ENCODE data around the gene CACNA1E. TPM values are rescaled to one million over a fixed set of nuclear protein-coding genes. Genes with fewer than 3 reads are reported as not detected.

CACNA1E gene
- total and polyA plus RNA-seq, 7 experiments from 2014 or later, result 0.07 TPM; not detected in 6

GRCh38 chr1:181732218-181732990 is 249.1 kb downstream of the CACNA1E start:
- Mint-ChIP-seq H3K4me1 (no peaks in the 10 kb centered on the region), H3K36me3 (no peaks in the 10 kb centered on the region), H3K9me3 (peaks cover 0 to under 1% (median 0%) of the 10 kb centered on the region in 11 donors), H3K4me3 (no peak overlapping the region), H3K27me3 (peaks cover 0 to 36% (median 14%) of the 10 kb centered on the region in 5 donors), H3K27ac (no peak overlapping the region)
- ChIA-PET POLR2A (no interaction called here), CTCF (no interaction called here)
- peak; percentile 12 for ATAC-seq
- H3K4me3 ChIP-seq (ENCODE audit: low read length), result no peak overlapping the region
- H3K4me1 ChIP-seq (ENCODE audit: control insufficient read depth in 2 of 2, insufficient read depth in 2 of 2, low read length in 2 of 2), result no peaks in the 10 kb centered on the region
- no peaks in the 10 kb centered on the region for H3K9me3 ChIP-seq (ENCODE audit: control insufficient read depth in 2 of 3, low read length in 3 of 3)
- DNase-seq, result no peak
- intact Hi-C loops (cut with micrococcal nuclease), result no loop called here
- H3K27me3 ChIP-seq (ENCODE audit: control insufficient read depth in 2 of 2, insufficient read depth in 2 of 2, low read length in 2 of 2), result no peaks in the 10 kb centered on the region
- H3K27ac ChIP-seq (ENCODE audit: low read depth, low read length), result no peak overlapping the region
- no peaks in the 10 kb centered on the region for H3K36me3 ChIP-seq (ENCODE audit: control insufficient read depth in 2 of 3, insufficient read depth in 3 of 3, low read length in 3 of 3)

GRCh38 chr1:181733486-181733885 is 250.2 kb downstream of the CACNA1E start:
- Mint-ChIP-seq H3K36me3 (no peaks in the 10 kb centered on the region), H3K27ac (no peak overlapping the region), H3K4me1 (no peaks in the 10 kb centered on the region), H3K27me3 (peaks cover 0 to 34% (median 14%) of the 10 kb centered on the region in 5 donors), H3K4me3 (no peak overlapping the region), H3K9me3 (no peaks in the 10 kb centered on the region)
- DNase-seq, result no peak
- Histone ChIP-seq H3K4me3 (ENCODE audit: low read length) (no peak overlapping the region), H3K9me3 (ENCODE audit: control insufficient read depth in 2 of 3, low read length in 3 of 3) (no peaks in the 10 kb centered on the region), H3K36me3 (ENCODE audit: control insufficient read depth in 2 of 3, insufficient read depth in 3 of 3, low read length in 3 of 3) (no peaks in the 10 kb centered on the region), H3K27me3 (ENCODE audit: control insufficient read depth in 2 of 2, insufficient read depth in 2 of 2, low read length in 2 of 2) (no peaks in the 10 kb centered on the region), H3K27ac (ENCODE audit: low read depth, low read length) (no peak overlapping the region), H3K4me1 (ENCODE audit: control insufficient read depth in 2 of 2, insufficient read depth in 2 of 2, low read length in 2 of 2) (no peaks in the 10 kb centered on the region)
- POLR2A ChIA-PET, result no interaction called here
- intact Hi-C loops (cut with micrococcal nuclease), result no loop called here
- CTCF ChIA-PET, result no interaction called here
- ATAC-seq, result no peak

GRCh38 chr1:181737056-181737455 is 253.7 kb downstream of the CACNA1E start:
- POLR2A ChIA-PET, result no interaction called here
- Mint-ChIP-seq H3K36me3 (no peaks in the 10 kb centered on the region), H3K27me3 (peaks cover 0 to 34% (median 12%) of the 10 kb centered on the region in 5 donors), H3K4me3 (no peak overlapping the region), H3K4me1 (no peaks in the 10 kb centered on the region), H3K27ac (no peak overlapping the region), H3K9me3 (no peaks in the 10 kb centered on the region)
- no peaks in the 10 kb centered on the region for H3K27me3 ChIP-seq (ENCODE audit: control insufficient read depth in 2 of 2, insufficient read depth in 2 of 2, low read length in 2 of 2)
- CTCF ChIA-PET, result no interaction called here
- intact Hi-C loops (cut with micrococcal nuclease), result no loop called here
- no peak overlapping the region for H3K27ac ChIP-seq (ENCODE audit: low read depth, low read length)
- no peaks in the 10 kb centered on the region for H3K9me3 ChIP-seq (ENCODE audit: control insufficient read depth in 2 of 3, low read length in 3 of 3)
- H3K36me3 ChIP-seq (ENCODE audit: control insufficient read depth in 2 of 3, insufficient read depth in 3 of 3, low read length in 3 of 3), result no peaks in the 10 kb centered on the region
- ATAC-seq (no peak), DNase-seq (no peak)
- H3K4me3 ChIP-seq (ENCODE audit: low read length), result no peak overlapping the region
- H3K4me1 ChIP-seq (ENCODE audit: control insufficient read depth in 2 of 2, insufficient read depth in 2 of 2, low read length in 2 of 2), result no peaks in the 10 kb centered on the region

- H3K36me3 Mint-ChIP-seq, result no peaks in the 10 kb centered on the region
- no peaks in the 10 kb centered on the region for H3K9me3 ChIP-seq (ENCODE audit: control insufficient read depth in 2 of 3, low read length in 3 of 3)
- no peaks in the 10 kb centered on the region for H3K4me1 Mint-ChIP-seq
- no peak overlapping the region for H3K4me3 Mint-ChIP-seq
- no peaks in the 10 kb centered on the region for H3K36me3 ChIP-seq (ENCODE audit: control insufficient read depth in 2 of 3, insufficient read depth in 3 of 3, low read length in 3 of 3)
- H3K27me3 Mint-ChIP-seq, result peaks cover 0 to 37% (median 12%) of the 10 kb centered on the region in 5 donors
- H3K27ac ChIP-seq (ENCODE audit: low read depth, low read length), result no peak overlapping the region
- DNase-seq (no peak), ATAC-seq (no peak)
- no peaks in the 10 kb centered on the region for H3K9me3 Mint-ChIP-seq
- intact Hi-C loops (cut with micrococcal nuclease), result no loop called here
- ChIA-PET CTCF (no interaction called here), POLR2A (no interaction called here)
- no peak overlapping the region for H3K27ac Mint-ChIP-seq
- H3K4me3 ChIP-seq (ENCODE audit: low read length), result no peak overlapping the region
- H3K4me1 ChIP-seq (ENCODE audit: control insufficient read depth in 2 of 2, insufficient read depth in 2 of 2, low read length in 2 of 2), result no peaks in the 10 kb centered on the region
- no peaks in the 10 kb centered on the region for H3K27me3 ChIP-seq (ENCODE audit: control insufficient read depth in 2 of 2, insufficient read depth in 2 of 2, low read length in 2 of 2)
Measured at GRCh38 chr1:181739214-181739613, 255.9 kb downstream of the CACNA1E start.

GRCh38 chr1:181742426-181742825 is 259.1 kb downstream of the CACNA1E start:
- Mint-ChIP-seq H3K36me3 (no peaks in the 10 kb centered on the region), H3K4me1 (no peaks in the 10 kb centered on the region), H3K27ac (no peak overlapping the region), H3K9me3 (no peaks in the 10 kb centered on the region), H3K27me3 (peaks cover 0 to 18% (median 3%) of the 10 kb centered on the region in 5 donors), H3K4me3 (no peak overlapping the region)
- H3K36me3 ChIP-seq (ENCODE audit: control insufficient read depth in 2 of 3, insufficient read depth in 3 of 3, low read length in 3 of 3), result no peaks in the 10 kb centered on the region
- intact Hi-C loops (cut with micrococcal nuclease), result no loop called here
- ATAC-seq (no peak), DNase-seq (no peak)
- H3K27me3 ChIP-seq (ENCODE audit: control insufficient read depth in 2 of 2, insufficient read depth in 2 of 2, low read length in 2 of 2), result no peaks in the 10 kb centered on the region
- H3K27ac ChIP-seq (ENCODE audit: low read depth, low read length), result no peak overlapping the region
- H3K9me3 ChIP-seq (ENCODE audit: control insufficient read depth in 2 of 3, low read length in 3 of 3), result no peaks in the 10 kb centered on the region
- no peak overlapping the region for H3K4me3 ChIP-seq (ENCODE audit: low read length)
- ChIA-PET CTCF (no interaction called here), POLR2A (no interaction called here)
- no peaks in the 10 kb centered on the region for H3K4me1 ChIP-seq (ENCODE audit: control insufficient read depth in 2 of 2, insufficient read depth in 2 of 2, low read length in 2 of 2)

- Mint-ChIP-seq H3K4me1 (no peaks in the 10 kb centered on the region), H3K27ac (no peak overlapping the region), H3K36me3 (no peaks in the 10 kb centered on the region), H3K9me3 (no peaks in the 10 kb centered on the region), H3K27me3 (peaks cover 0 to 18% (median 3%) of the 10 kb centered on the region in 5 donors), H3K4me3 (no peak overlapping the region)
- ChIA-PET POLR2A (no interaction called here), CTCF (interaction anchor here (0.6 kb wide), 1 partner anchor 14 kb away, joined by 3 read pairs; no protein-coding TSS in a partner anchor)
- DNase-seq, result no peak
- H3K27me3 ChIP-seq (ENCODE audit: control insufficient read depth in 2 of 2, insufficient read depth in 2 of 2, low read length in 2 of 2), result no peaks in the 10 kb centered on the region
- intact Hi-C loops (cut with micrococcal nuclease), result no loop called here
- no peak for ATAC-seq
- no peak overlapping the region for H3K27ac ChIP-seq (ENCODE audit: low read depth, low read length)
- no peak overlapping the region for H3K4me3 ChIP-seq (ENCODE audit: low read length)
- no peaks in the 10 kb centered on the region for H3K36me3 ChIP-seq (ENCODE audit: control insufficient read depth in 2 of 3, insufficient read depth in 3 of 3, low read length in 3 of 3)
- H3K9me3 ChIP-seq (ENCODE audit: control insufficient read depth in 2 of 3, low read length in 3 of 3), result no peaks in the 10 kb centered on the region
- no peaks in the 10 kb centered on the region for H3K4me1 ChIP-seq (ENCODE audit: control insufficient read depth in 2 of 2, insufficient read depth in 2 of 2, low read length in 2 of 2)
Measured at GRCh38 chr1:181743878-181744312, 260.6 kb downstream of the CACNA1E start.

GRCh38 chr1:181746224-181746623 is 262.9 kb downstream of the CACNA1E start:
- H3K9me3 Mint-ChIP-seq, result no peaks in the 10 kb centered on the region
- intact Hi-C loops (cut with micrococcal nuclease), result no loop called here
- no peak overlapping the region for H3K4me3 Mint-ChIP-seq
- no peaks in the 10 kb centered on the region for H3K36me3 ChIP-seq (ENCODE audit: control insufficient read depth in 2 of 3, insufficient read depth in 3 of 3, low read length in 3 of 3)
- no peaks in the 10 kb centered on the region for H3K4me1 Mint-ChIP-seq
- no peak overlapping the region for H3K27ac Mint-ChIP-seq
- POLR2A ChIA-PET, result no interaction called here
- H3K27ac ChIP-seq (ENCODE audit: low read depth, low read length), result no peak overlapping the region
- CTCF ChIA-PET, result no interaction called here
- DNase-seq (no peak), ATAC-seq (no peak)
- H3K36me3 Mint-ChIP-seq, result no peaks in the 10 kb centered on the region
- H3K4me1 ChIP-seq (ENCODE audit: control insufficient read depth in 2 of 2, insufficient read depth in 2 of 2, low read length in 2 of 2), result no peaks in the 10 kb centered on the region
- H3K9me3 ChIP-seq (ENCODE audit: control insufficient read depth in 2 of 3, low read length in 3 of 3), result no peaks in the 10 kb centered on the region
- no peaks in the 10 kb centered on the region for H3K27me3 ChIP-seq (ENCODE audit: control insufficient read depth in 2 of 2, insufficient read depth in 2 of 2, low read length in 2 of 2)
- no peak overlapping the region for H3K4me3 ChIP-seq (ENCODE audit: low read length)
- peaks cover 0 to 18% (median 4%) of the 10 kb centered on the region in 5 donors for H3K27me3 Mint-ChIP-seq

Data from naive thymus-derived CD4-positive, alpha-beta T cell (primary cell).